OCI-LY3 (cell line): ENCODE results near the gene LCORL.

ENCODE experiments used
- EZH2phosphoT487 ChIP-seq: fragments of 200-600 bp; shearing (Covaris generic); IDR thresholded peaks from 2 replicates; pipeline ENCODE4 v1.6.1; 2018; ENCODE audit warnings: antibody characterized with exemption, mixed run types, low read depth
- TF ChIP-seq, protein P1 (sequence below): fragments of 200-600, 300-600 bp; sonication (generic); IDR thresholded peaks from 2 replicates; pipeline ENCODE4 v1.5.1; 2014; ENCODE audit warnings: antibody characterized with exemption, low read length, low read depth

DNA sequence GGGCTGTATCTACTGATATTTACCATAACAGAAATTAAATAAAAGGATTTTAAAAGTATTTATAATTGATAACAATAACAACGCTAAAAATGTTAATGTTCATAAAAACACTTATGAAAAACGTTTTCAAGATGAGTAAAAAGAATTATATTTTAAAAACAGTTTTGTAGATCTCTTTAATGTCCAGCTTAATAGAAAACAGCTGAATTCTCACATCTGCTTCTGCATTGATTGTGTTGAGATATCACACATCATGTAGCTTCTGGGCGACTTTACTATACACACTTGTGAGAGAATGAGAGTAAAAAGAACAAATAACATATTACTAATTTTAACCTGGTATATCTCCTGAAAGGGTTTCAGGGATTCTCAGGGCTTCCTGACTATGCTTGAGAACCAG, 127.1 kb downstream of the LCORL start:
- TF ChIP-seq, protein P1, sequence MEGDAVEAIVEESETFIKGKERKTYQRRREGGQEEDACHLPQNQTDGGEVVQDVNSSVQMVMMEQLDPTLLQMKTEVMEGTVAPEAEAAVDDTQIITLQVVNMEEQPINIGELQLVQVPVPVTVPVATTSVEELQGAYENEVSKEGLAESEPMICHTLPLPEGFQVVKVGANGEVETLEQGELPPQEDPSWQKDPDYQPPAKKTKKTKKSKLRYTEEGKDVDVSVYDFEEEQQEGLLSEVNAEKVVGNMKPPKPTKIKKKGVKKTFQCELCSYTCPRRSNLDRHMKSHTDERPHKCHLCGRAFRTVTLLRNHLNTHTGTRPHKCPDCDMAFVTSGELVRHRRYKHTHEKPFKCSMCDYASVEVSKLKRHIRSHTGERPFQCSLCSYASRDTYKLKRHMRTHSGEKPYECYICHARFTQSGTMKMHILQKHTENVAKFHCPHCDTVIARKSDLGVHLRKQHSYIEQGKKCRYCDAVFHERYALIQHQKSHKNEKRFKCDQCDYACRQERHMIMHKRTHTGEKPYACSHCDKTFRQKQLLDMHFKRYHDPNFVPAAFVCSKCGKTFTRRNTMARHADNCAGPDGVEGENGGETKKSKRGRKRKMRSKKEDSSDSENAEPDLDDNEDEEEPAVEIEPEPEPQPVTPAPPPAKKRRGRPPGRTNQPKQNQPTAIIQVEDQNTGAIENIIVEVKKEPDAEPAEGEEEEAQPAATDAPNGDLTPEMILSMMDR: no peak
- TF ChIP-seq EZH2phosphoT487: no peak
